OCI-LY1 (cell line): Measurements from ENCODE around the gene TSPAN8.
"Not testable (repeated sequence)": the region's sequence is repeated elsewhere in the genome, so short reads cannot be mapped to it uniquely, and the experiment has no call there.

Source experiments
- H2AFZ ChIP-seq: fragments of 200-600 bp; sonication (generic), shearing (Covaris generic); 2 replicates; pipeline ENCODE4 v1.6.0; 2014; ENCODE audit warnings: antibody characterized with exemption, mild to moderate bottlenecking, low read length
- H3F3A ChIP-seq: fragments of 200-600 bp; sonication (generic), shearing (Covaris generic); 2 replicates; pipeline ENCODE4 v1.6.0; 2014; ENCODE audit warnings: mild to moderate bottlenecking, antibody characterized with exemption, low read length, moderate library complexity; ENCODE audit not compliant: insufficient read depth
- H3K27ac ChIP-seq: fragments of 200-600 bp; sonication (generic); 2 replicates; pipeline ENCODE4 v1.5.1; 2014; ENCODE audit warnings: low read length, mixed run types, mild to moderate bottlenecking, low read depth; ENCODE audit not compliant: poor library complexity, severe bottlenecking
- H3K27me3 ChIP-seq: fragments of 200-600 bp; sonication (generic); 2 replicates; pipeline ENCODE4 v1.6.0; 2014; ENCODE audit warnings: antibody characterized with exemption, mild to moderate bottlenecking, low read length, moderate library complexity; ENCODE audit not compliant: insufficient read depth
- H3K36me3 ChIP-seq: fragments of 200-600 bp; sonication (generic); 2 replicates; pipeline ENCODE4 v1.6.1; 2014; ENCODE audit warnings: mild to moderate bottlenecking, antibody characterized with exemption, low read length, moderate library complexity, mixed read lengths; ENCODE audit not compliant: insufficient read depth
- H3K4me1 ChIP-seq: fragments of 200-600 bp; sonication (generic); 2 replicates; pipeline ENCODE4 v1.5.1; 2014; ENCODE audit warnings: mild to moderate bottlenecking, low read length, moderate library complexity; ENCODE audit not compliant: insufficient read depth, severe bottlenecking
- H3K4me2 ChIP-seq: fragments of 200-600 bp; sonication (generic), shearing (Covaris generic); 2 replicates; pipeline ENCODE4 v1.6.1; 2014; ENCODE audit warnings: low read length
- H3K4me3 ChIP-seq: fragments of 200-600 bp; sonication (generic); 2 replicates; pipeline ENCODE4 v1.5.1; 2014; ENCODE audit warnings: low read length, low read depth, mild to moderate bottlenecking, mixed read lengths; ENCODE audit not compliant: poor library complexity, severe bottlenecking
- H3K79me2 ChIP-seq: fragments of 200-600 bp; shearing (Covaris generic); 2 replicates; pipeline ENCODE4 v1.6.1; 2016; ENCODE audit warnings: mixed run types, low read length, mixed read lengths; ENCODE audit not compliant: insufficient read depth
- H3K9ac ChIP-seq: fragments of 200-600 bp; sonication (generic), shearing (Covaris generic); 2 replicates; pipeline ENCODE4 v1.6.1; 2014; ENCODE audit warnings: mild to moderate bottlenecking, low read length, mixed read lengths
- H3K9me2 ChIP-seq: fragments of 200-600 bp; sonication (generic), shearing (Covaris generic); 2 replicates; pipeline ENCODE4 v1.6.1; 2014; ENCODE audit warnings: low read depth, mild to moderate bottlenecking, low read length, mixed read lengths
- H3K9me3 ChIP-seq: fragments of 200-600 bp; shearing (Covaris generic); 2 replicates; pipeline ENCODE4 v1.6.1; 2014; ENCODE audit warnings: low read length, mixed read lengths
- H4K20me1 ChIP-seq: fragments of 200-600 bp; sonication (generic), shearing (Covaris generic); 2 replicates; pipeline ENCODE4 v1.6.0; 2016; ENCODE audit warnings: mild to moderate bottlenecking, low read length; ENCODE audit not compliant: insufficient read depth
- CTCF ChIP-seq: fragments of 200-600 bp; sonication (generic), shearing (Covaris generic); IDR thresholded peaks from 2 replicates; pipeline ENCODE4 v1.5.1; 2017; ENCODE audit warnings: mild to moderate bottlenecking, antibody characterized with exemption, low read length, moderate library complexity, mixed read lengths
- EZH2 ChIP-seq: fragments of 200-600 bp; sonication (generic), shearing (Covaris generic); IDR thresholded peaks from 2 replicates; pipeline ENCODE4 v1.8.0; 2017; ENCODE audit warnings: borderline replicate concordance, mixed run types, mild to moderate bottlenecking, antibody characterized with exemption, low read length, moderate library complexity, mixed read lengths

TSPAN8 gene

DNA sequence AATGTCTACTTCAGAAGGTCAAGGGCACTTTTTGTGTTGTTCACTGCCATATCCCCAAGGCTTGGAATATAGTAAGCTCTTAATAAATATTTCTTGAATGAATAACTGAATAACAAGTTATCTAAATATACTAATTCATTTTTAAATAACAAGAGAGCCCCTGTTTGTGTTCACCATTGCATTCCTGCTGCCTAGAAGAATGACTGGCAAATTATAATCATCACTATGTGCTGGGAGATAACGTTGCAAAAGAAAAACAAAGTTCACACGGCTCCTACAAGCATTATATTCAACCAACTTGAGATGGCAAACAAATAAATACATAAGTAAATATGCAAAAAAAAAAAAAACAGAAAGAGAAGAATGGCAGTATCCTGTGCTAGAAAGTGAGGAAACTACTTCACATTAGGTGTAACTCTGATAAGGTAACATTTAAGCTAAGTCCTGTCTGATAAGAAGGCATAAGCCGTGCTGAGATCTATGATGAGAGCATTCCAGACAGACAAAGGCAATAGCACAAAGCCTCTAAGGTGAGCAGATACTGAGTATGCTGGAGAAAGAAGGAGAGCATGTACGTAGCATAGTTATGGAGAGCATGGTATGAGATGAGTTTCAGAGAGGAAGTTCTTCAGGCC, 9.2 kb upstream of the TSPAN8 start:
- TF ChIP-seq EZH2 = no peak
- no peak for TF ChIP-seq CTCF
- Histone ChIP-seq H3K9me3 (no peaks in the 10 kb centered on the region), H3K36me3 (no peaks in the 10 kb centered on the region), H3K4me3 (no peak overlapping the region), H3K9me2 (no peaks in the 10 kb centered on the region), H3F3A (no peaks in the 10 kb centered on the region), H3K4me1 (no peaks in the 10 kb centered on the region), H3K9ac (no peak overlapping the region), H2AFZ (no peak overlapping the region), H3K79me2 (no peaks in the 10 kb centered on the region), H3K4me2 (no peak overlapping the region), H3K27ac (no peak overlapping the region), H4K20me1 (no peaks in the 10 kb centered on the region), H3K27me3 (no peaks in the 10 kb centered on the region)

DNA sequence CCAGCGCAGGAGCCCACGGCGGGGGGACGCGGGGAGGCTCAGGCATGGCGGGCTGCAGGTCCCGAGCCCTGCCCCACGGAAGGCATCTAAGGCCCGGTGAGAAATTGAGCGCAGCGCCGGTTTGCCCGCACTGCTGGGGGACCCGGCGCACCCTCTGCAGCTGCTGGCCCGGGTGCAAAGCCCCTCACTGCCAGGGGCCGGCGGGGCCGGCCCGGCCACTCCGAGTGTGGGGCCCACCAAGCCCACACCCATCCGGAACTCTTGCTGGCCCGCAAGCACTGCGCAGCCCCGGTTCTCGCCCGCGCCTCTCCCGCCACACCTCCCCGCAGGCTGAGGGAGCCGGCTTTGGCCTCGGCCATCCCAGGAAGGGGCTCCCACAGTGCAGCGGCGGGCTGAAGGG, 8.5 kb upstream of the TSPAN8 start:
- H3K9ac ChIP-seq = no peak overlapping the region

DNA sequence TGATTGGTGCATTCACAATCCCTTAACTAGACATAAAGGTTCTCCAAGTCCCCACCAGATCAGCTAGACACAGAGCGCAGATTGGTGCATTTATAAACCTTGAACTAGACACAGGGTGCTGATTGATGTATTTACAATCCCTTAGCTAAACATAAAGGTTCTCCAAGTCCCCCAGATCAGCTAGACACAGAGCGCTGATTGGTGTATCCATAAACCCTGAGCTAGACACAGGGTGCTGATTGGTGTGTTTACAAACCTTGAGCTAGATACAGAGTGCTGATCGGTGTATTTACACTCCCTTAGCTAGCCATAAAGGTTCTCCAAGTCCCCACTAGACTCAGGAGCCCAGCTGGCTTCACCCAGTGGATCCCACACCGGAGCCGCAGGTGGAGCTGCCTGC, 8.0 kb upstream of the TSPAN8 start:
- not testable (repeated sequence) for H3K4me2 ChIP-seq, H3K27ac ChIP-seq, H3K9me2 ChIP-seq, H3K9ac ChIP-seq, H3K79me2 ChIP-seq, H4K20me1 ChIP-seq, H3K4me3 ChIP-seq, H3K36me3 ChIP-seq, H3F3A ChIP-seq, H2AFZ ChIP-seq, H3K27me3 ChIP-seq, H3K4me1 ChIP-seq, H3K9me3 ChIP-seq

More for the DNA sequence above, 8.5 kb upstream of the TSPAN8 start:
- no peak for TF ChIP-seq CTCF
- no peak for TF ChIP-seq EZH2
- H3K4me1 ChIP-seq = no peaks in the 10 kb centered on the region
- H4K20me1 ChIP-seq = no peaks in the 10 kb centered on the region
- no peaks in the 10 kb centered on the region for H3K79me2 ChIP-seq
- no peaks in the 10 kb centered on the region for H3K36me3 ChIP-seq
- no peaks in the 10 kb centered on the region for H3F3A ChIP-seq
- no peaks in the 10 kb centered on the region for H3K27me3 ChIP-seq
- no peaks in the 10 kb centered on the region for H3K9me3 ChIP-seq
- H2AFZ ChIP-seq = no peak overlapping the region
- H3K4me2 ChIP-seq = no peak overlapping the region
- H3K4me3 ChIP-seq = no peak overlapping the region
- H3K27ac ChIP-seq = no peak overlapping the region
- no peaks in the 10 kb centered on the region for H3K9me2 ChIP-seq

DNA sequence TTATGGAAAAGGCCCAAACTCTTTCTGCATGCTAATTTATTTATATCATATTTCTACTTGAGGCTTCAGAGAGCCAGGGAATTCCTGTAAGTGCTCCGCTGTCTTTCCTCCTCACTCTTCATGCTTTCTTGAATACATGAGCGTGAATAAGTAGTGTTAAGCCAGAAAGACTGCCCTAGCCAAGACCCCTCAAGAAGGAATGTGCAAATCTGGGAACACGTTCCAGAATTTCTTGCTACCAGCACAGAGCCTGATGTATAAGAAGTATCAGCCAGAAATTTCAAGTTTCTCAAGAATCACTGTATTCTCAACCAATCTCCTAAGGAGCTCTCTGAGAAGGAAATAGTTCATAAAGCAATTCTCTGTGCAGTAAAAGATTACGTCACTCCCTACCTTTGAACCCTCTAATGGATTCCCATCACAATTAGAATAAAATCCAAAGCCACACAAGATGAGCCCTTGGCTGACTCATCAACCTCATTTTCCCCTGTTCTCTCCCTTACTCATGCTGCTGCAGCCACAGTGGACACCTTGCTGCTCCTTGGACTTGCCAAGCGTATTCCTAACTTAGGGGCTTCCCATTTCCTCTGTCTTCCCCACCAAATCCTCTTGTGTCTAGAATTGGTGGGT, 6.9 kb upstream of the TSPAN8 start:
- Histone ChIP-seq H4K20me1 (no peaks in the 10 kb centered on the region), H3K4me1 (no peaks in the 10 kb centered on the region)

More for the DNA sequence above, 6.9 kb upstream of the TSPAN8 start:
- Histone ChIP-seq H3K9ac (no peak overlapping the region), H3K9me3 (no peaks in the 10 kb centered on the region), H2AFZ (no peak overlapping the region), H3K79me2 (no peaks in the 10 kb centered on the region), H3K4me2 (no peak overlapping the region), H3K4me3 (no peak overlapping the region), H3K27ac (no peak overlapping the region), H3F3A (no peaks in the 10 kb centered on the region), H3K27me3 (no peaks in the 10 kb centered on the region), H3K36me3 (no peaks in the 10 kb centered on the region), H3K9me2 (no peaks in the 10 kb centered on the region)
- TF ChIP-seq CTCF (no peak), EZH2 (no peak)
